Kidney epithelial cell (primary cell): ENCODE measurements around the gene INSR. TPM values are rescaled to one million over a fixed set of nuclear protein-coding genes. Genes with fewer than 3 reads are reported as not detected.
"Not testable (repeated sequence)": the region's sequence is repeated elsewhere in the genome, so short reads cannot be mapped to it uniquely, and the experiment has no call there.

Source experiments
- DNase-seq: peaks from one replicate; pipeline ENCODE4 v3.0.0-alpha.2; 2010; ENCODE audit warnings: low read depth
- H3K27me3 ChIP-seq: 2 replicates; pipeline ENCODE4 v1.6.0; 2011; ENCODE audit warnings: low read length; ENCODE audit not compliant: control insufficient read depth, insufficient read depth
- H3K36me3 ChIP-seq: 2 replicates; pipeline ENCODE4 v1.5.1; 2011; ENCODE audit warnings: low read length; ENCODE audit not compliant: control insufficient read depth, insufficient read depth
- H3K4me3 ChIP-seq: 2 replicates; pipeline ENCODE4 v1.5.1; 2011; ENCODE audit warnings: low read depth, mild to moderate bottlenecking, control low read depth, low read length
- total RNA-seq: library from RNA; depleted of rRNA; stranded (reverse); fragments of >200 nt; gene quantifications from 2 replicates; pipeline ENCODE4 v1.2.3, GENCODE V29; 2015
- TF ChIP-seq, protein P1 (sequence below): IDR thresholded peaks from 2 replicates; pipeline ENCODE4 v1.5.1; 2011; ENCODE audit warnings: mild to moderate bottlenecking, moderate library complexity, low read length, control low read depth, inconsistent platforms; ENCODE audit not compliant: insufficient read depth, poor library complexity, severe bottlenecking

INSR gene
- total RNA-seq, 1 donor from 2014 or later = 15.5 TPM

DNA sequence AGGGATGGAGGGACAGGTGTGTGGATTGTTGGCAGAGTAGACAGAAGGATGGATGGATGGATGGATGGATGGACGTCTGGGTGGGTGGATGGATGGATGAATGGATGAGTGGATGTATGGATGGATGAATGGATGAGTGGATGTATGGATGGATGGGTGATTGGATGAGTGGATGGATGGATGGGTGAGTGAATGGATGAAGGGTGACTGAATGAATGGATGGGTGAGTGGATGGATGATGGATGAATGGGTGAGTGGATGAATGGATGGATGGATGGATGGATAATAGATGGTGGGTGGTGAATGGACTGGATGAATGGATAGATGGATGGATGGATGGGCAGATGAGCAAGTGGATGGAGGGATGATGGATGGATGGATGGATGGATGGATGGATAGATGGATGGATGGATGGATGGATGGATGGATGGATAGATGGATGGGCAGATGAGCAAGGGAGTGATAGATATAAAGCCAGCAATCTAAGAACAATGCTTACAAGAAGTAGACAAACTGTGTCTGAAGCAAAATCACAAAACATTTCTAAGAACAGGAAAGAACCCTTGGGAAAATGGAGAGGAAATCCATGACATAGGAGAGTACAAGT, 65.2 kb downstream of the INSR start:
- no peaks in the 10 kb centered on the region for H3K27me3 ChIP-seq
- no peak for DNase-seq
- TF ChIP-seq, protein P1, sequence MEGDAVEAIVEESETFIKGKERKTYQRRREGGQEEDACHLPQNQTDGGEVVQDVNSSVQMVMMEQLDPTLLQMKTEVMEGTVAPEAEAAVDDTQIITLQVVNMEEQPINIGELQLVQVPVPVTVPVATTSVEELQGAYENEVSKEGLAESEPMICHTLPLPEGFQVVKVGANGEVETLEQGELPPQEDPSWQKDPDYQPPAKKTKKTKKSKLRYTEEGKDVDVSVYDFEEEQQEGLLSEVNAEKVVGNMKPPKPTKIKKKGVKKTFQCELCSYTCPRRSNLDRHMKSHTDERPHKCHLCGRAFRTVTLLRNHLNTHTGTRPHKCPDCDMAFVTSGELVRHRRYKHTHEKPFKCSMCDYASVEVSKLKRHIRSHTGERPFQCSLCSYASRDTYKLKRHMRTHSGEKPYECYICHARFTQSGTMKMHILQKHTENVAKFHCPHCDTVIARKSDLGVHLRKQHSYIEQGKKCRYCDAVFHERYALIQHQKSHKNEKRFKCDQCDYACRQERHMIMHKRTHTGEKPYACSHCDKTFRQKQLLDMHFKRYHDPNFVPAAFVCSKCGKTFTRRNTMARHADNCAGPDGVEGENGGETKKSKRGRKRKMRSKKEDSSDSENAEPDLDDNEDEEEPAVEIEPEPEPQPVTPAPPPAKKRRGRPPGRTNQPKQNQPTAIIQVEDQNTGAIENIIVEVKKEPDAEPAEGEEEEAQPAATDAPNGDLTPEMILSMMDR = no peak
- H3K4me3 ChIP-seq = no peak overlapping the region
- H3K36me3 ChIP-seq = no peaks in the 10 kb centered on the region

DNA sequence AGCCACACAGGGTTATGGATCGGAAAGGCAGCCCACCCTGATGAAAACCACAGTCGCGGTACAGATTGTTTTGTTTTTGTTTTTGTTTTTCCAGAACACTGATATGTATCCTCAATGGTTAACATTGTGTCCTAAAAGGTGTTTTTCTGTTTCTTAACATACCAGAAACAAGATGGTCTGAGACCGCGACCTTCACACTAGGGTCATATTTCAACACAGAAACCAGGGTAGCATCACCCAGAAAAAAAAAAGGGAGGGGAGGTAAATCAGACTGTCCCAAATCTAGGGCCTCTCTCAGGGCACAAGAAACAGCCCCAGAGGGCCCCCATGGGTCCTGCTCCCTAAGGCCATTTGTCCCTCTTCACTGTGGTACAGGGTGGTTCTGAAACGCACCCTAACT, 66.5 kb downstream of the INSR start:
- H3K27me3 ChIP-seq = no peaks in the 10 kb centered on the region

DNA sequence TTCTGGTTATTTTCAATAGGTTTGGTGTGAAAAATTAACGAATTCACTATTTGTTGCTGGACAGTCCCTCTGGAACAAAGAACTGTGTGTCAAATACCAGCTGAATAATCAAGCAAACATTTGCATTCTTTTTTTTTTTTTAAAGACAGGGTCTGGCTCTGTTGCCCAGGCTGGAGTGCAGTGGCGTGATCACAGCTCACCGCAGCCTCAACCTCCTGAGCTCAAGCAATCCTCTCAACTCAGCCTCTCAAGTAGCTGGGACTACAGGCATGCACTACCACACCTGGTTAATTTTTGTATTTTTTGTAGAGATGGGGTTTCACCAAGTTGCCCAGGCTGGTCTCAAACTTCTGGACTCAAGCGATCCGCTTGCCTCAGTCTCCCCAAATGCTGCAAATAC, 67.1 kb downstream of the INSR start:
- H3K36me3 ChIP-seq, H3K4me3 ChIP-seq, H3K27me3 ChIP-seq, DNase-seq: not testable (repeated sequence)

More for the DNA sequence above, 66.5 kb downstream of the INSR start:
- no peak for DNase-seq
- H3K36me3 ChIP-seq = no peaks in the 10 kb centered on the region
- no peak overlapping the region for H3K4me3 ChIP-seq
- TF ChIP-seq, protein P1 = no peak

DNA sequence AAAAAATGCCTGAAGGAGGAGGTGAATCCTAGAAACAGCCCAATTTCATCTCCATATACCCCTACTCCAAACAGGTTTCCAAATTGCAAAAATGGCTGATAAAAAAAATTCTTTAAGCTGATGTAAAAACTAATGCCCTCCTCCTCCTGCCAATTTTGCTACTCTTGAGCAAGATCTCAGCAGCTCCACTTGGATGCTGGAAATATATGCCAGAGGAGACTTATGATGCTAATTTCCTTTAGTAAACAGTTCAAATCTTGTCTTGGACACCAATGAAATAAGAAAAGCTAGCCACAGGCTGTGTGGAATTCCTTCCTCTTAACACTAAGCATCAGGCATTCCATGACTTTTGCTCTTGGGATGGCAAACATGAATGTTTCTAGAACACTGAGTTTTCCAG, 67.5 kb downstream of the INSR start:
- no peak overlapping the region for H3K4me3 ChIP-seq
- no peak for DNase-seq
- H3K27me3 ChIP-seq = no peaks in the 10 kb centered on the region
- H3K36me3 ChIP-seq = no peaks in the 10 kb centered on the region
- TF ChIP-seq, protein P1 = no peak

DNA sequence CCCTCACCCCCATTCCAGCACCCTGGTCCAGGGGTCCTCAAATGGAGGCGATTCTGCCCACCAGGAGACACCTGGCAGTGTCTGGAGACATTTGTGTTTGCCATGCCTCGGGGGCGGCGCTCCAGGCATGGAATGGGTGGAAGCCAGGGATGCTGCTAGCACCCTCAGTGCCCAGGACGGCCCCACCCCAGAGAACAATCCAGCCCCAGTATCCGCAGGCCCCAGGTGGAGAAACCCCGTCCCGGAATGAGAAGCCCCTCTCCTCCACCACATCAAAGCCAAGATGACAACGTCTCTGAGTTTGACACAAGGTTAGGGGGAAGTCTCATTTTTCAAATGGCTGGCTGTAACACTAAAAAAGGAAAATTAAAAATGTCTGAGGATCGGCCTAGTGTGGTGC, 68.5 kb downstream of the INSR start:
- Histone ChIP-seq H3K36me3 (no peaks in the 10 kb centered on the region), H3K4me3 (no peak overlapping the region), H3K27me3 (no peaks in the 10 kb centered on the region)
- TF ChIP-seq, protein P1 = no peak
- DNase-seq = no peak

DNA sequence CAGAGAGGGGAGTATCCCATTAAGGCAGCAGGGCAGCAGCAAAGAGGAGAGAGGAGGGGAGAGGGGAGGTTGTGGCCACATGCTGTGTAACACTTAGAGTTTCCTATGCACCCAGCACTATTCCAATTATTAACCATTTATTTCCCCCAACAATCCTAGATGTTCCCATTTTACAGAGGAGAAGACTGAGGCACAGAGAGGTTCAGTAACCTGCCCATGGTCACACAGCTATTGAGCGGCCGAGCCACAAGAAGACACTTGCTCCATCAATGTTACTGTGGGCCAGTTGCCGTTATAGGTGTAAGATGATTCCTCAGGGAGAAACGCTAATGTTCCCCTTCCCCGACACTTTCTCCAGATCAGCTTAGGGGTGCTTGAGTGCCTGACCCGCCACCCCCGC, 69.2 kb downstream of the INSR start:
- Histone ChIP-seq H3K36me3 (no peaks in the 10 kb centered on the region), H3K27me3 (no peaks in the 10 kb centered on the region), H3K4me3 (no peak overlapping the region)
- TF ChIP-seq, protein P1 = no peak
- no peak for DNase-seq
